Natural killer cell treated with Interleukin-12 subunit alpha and Interleukin-12 subunit beta and Interleukin-15 and Interleukin-18, amount 100 ng/mL, for 72 hours (primary cell): ENCODE data around the gene BMF. TPM values are rescaled to one million over a fixed set of nuclear protein-coding genes. Genes with fewer than 3 reads are reported as not detected.
A peak's percentile ranks its signal among the peaks of the same experiment; 100 is the strongest.

ENCODE experiments used
- ATAC-seq, 2 donors: fragments of 150-1000 bp; cut with Tn5 transposase in 1 of 2; sonication (Bioruptor Pico), chemical (Tn5 transposase) in 1 of 2; 2 replicates each; pipeline ENCODE4 v1.10.0; 2021
- DNase-seq: peaks from one replicate; pipeline ENCODE4 v3.0.0; 2022; ENCODE audit warnings: low spot score
- H3K27ac Mint-ChIP-seq, 2 donors: 1 replicate in 1 of 2; 2 replicates in 1 of 2; pipeline ENCODE4 v1.8.0; 2022; ENCODE audit warnings: mixed read lengths in 2 of 2, mild to moderate bottlenecking in 1 of 2, moderate library complexity in 1 of 2
- H3K27me3 Mint-ChIP-seq, 2 donors: 1 replicate in 1 of 2; 2 replicates in 1 of 2; pipeline ENCODE4 v1.8.0; 2022; ENCODE audit warnings: mixed read lengths in 2 of 2
- H3K36me3 Mint-ChIP-seq: one replicate; pipeline ENCODE4 v1.8.0; 2022; ENCODE audit warnings: mixed read lengths
- H3K4me1 Mint-ChIP-seq, 2 donors: 1 replicate in 1 of 2; 2 replicates in 1 of 2; pipeline ENCODE4 v1.8.0; 2022; ENCODE audit warnings: low read depth in 2 of 2, mixed read lengths in 2 of 2, mild to moderate bottlenecking in 1 of 2
- H3K4me3 Mint-ChIP-seq: one replicate; pipeline ENCODE4 v1.8.0; 2022; ENCODE audit warnings: mixed read lengths
- H3K9me3 Mint-ChIP-seq: 2 replicates; pipeline ENCODE4 v1.8.0; 2022; ENCODE audit warnings: mixed read lengths
- total RNA-seq, 2 donors: library from RNA; stranded (reverse); gene quantifications; one replicate each; pipeline ENCODE4 v1.2.3, GENCODE V29; 2022

Gene BMF
- total RNA-seq, 2 donors from 2014 or later: 1.8 to 4.6 TPM

DNA sequence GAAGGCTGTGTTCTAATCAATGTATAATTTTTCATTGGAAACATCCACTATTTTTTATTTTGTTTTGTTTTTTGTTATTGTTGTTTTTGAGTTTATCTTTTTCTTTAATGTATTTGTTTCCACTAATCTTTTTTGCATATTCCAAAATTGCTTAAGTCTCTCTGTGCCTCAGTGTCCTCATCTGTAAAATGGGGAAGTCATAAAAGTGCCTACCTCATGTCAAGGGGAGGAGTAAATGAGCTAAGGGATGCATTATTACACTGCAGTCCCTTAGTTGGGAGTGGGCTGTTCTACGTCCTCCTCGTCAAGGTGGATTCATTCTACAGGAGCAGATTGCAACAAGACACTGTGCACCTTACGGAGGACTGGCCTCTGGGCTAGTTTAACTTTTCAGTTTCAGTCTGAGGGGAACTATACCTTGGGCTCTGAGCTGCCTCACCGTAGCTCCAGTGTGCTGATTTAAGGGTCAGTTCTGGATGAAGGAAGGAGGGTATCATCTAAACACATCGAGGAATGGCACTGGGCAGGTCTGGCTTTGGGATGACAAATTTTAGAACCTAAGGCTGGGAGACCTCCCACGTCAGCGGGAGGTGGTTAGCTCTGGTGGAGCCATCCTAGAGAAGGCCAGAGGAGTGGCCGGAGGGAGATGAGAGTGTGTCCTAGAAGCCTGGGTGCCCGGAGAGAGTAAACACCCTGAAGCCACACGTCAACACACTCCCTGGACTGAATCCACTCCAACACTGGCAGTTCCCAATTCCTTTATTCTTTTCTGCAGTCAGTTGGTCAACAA, 64.6 kb downstream of the BMF start:
- DNase-seq (no peak), ATAC-seq (no peak)
- Mint-ChIP-seq H3K4me1 (peaks cover 52 to 53% of the 10 kb centered on the region in 2 donors), H3K4me3 (peak overlapping the region; percentile 49), H3K27ac (peak overlapping the region; percentile 30 to 84), H3K9me3 (no peaks in the 10 kb centered on the region), H3K27me3 (no peaks in the 10 kb centered on the region), H3K36me3 (no peaks in the 10 kb centered on the region)

GRCh38 chr15:40042791-40043320, 65.8 kb downstream of the BMF start:
- peaks cover 47 to 51% of the 10 kb centered on the region in 2 donors for H3K4me1 Mint-ChIP-seq
- H3K27ac Mint-ChIP-seq: no peak overlapping the region
- no peak for ATAC-seq
- H3K9me3 Mint-ChIP-seq: no peaks in the 10 kb centered on the region
- DNase-seq: no peak
- H3K4me3 Mint-ChIP-seq: no peak overlapping the region
- H3K36me3 Mint-ChIP-seq: peaks cover 5% of the 10 kb centered on the region
- no peaks in the 10 kb centered on the region for H3K27me3 Mint-ChIP-seq

- ATAC-seq: no peak
- H3K27me3 Mint-ChIP-seq: no peaks in the 10 kb centered on the region
- peaks cover 23% of the 10 kb centered on the region for H3K36me3 Mint-ChIP-seq
- peaks cover 48 to 52% of the 10 kb centered on the region in 2 donors for H3K4me1 Mint-ChIP-seq
- DNase-seq: no peak
- H3K27ac Mint-ChIP-seq: peak overlapping the region; percentile 94 to 96
- H3K9me3 Mint-ChIP-seq: no peaks in the 10 kb centered on the region
- peak overlapping the region; percentile 81 for H3K4me3 Mint-ChIP-seq
Observed at GRCh38 chr15:40040770-40041169, 67.9 kb downstream of the BMF start.

DNA sequence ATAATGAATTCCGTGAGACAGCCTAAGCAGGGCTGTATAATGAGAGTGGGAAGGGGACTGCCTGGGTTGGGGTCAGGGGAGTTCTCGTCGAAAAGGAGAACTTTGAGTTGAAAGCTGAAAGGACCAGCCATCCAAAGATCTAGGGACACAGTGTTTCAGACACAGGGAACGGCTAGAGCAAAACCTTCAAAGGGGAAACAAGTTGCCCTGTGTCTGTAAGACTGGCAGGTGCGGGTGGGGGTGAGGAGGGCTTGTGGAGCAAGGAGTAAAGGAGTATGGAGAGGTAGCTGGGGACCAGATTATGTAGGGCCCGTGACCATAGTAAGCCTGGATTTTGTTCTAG, 68.4 kb downstream of the BMF start:
- Mint-ChIP-seq H3K36me3 (peaks cover 23% of the 10 kb centered on the region), H3K9me3 (no peaks in the 10 kb centered on the region), H3K27me3 (no peaks in the 10 kb centered on the region), H3K4me1 (peaks cover 43 to 47% of the 10 kb centered on the region in 2 donors), H3K4me3 (peak overlapping the region; percentile 81), H3K27ac (peak overlapping the region; percentile 94 to 96)
- DNase-seq: no peak
- no peak for ATAC-seq

DNA sequence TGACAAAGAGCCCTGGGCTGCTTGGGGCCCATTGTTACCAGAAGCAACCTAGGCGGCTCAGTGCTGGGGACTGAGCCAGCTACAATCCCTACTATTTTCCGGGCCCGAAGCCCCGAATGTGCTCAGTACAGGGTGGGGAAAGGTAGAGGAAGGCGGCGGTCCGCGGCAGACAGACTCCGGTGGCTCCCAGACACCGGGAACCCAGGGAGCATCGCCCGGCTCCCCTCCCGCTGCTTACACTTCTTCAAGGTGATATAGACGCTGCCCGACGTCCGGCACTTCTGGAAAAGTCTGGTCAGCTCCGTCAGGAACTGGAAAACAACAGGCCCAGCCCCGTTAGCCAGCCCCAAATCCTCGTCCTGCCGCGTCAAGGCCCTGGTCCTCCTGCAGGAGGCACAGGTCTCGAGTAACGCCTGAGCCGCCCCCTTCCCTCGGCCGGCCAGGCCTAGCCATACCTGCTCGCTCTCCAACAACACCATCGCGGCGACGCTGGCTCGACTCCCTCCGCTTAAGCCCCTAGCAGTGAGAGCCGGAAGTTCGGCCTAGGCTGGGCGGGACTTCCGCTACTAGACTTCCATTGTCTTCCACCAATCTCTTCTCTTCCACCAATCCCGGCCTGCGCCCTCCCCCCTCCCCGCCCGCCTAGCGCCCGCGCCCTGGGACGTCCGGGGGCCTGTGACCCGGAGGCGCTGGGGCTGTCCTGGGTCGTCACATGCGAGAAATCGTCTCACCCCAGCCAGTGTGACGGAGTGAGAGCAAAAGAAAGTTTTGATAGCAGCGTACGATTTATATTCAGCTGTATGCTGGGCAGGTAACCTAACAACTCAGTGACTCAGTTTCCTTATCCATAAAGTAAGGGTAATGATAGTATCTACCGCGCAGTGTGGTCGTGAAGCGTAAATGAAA, 69.8 kb downstream of the BMF start, which contains the start of gene SRP14:
Gene SRP14 (minus strand): TSS at position 544 of the 906 bp plus-strand sequence. CDS start 65 bp downstream, at position 479.
- peak within 1 kb of the TSS; percentile 94 to 96 for H3K27ac Mint-ChIP-seq
- ATAC-seq (peak; percentile 98 to 99), DNase-seq (peak; percentile 93)
- H3K27me3 Mint-ChIP-seq: no peaks in the 10 kb centered on the region
- peaks cover 33% of the 10 kb centered on the region for H3K36me3 Mint-ChIP-seq
- no peaks in the 10 kb centered on the region for H3K9me3 Mint-ChIP-seq
- H3K4me3 Mint-ChIP-seq: peak within 1 kb of the TSS; percentile 98
- peaks cover 39 to 46% of the 10 kb centered on the region in 2 donors for H3K4me1 Mint-ChIP-seq

DNA sequence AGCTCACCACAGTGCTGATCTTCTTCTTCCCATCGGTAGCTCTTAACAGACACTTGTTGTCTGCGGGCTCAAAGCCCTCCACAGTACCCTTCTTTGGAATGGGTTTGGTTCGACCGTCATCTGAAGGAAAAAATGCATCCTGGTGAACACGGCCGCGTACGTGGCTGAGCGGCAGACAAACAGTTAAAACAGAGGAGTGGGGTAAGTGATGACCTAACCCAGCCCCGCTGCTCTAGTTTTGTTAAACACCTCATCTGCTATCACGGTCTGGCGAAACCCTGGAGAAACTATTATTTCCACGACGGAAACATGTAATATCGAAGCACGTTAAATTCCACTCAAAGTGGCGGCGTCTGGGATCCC, 70.4 kb downstream of the BMF start:
- Mint-ChIP-seq H3K4me1 (peaks cover 39 to 44% of the 10 kb centered on the region in 2 donors), H3K4me3 (peak overlapping the region; percentile 98), H3K36me3 (peaks cover 33% of the 10 kb centered on the region), H3K9me3 (no peaks in the 10 kb centered on the region), H3K27ac (peak overlapping the region; percentile 94 to 96), H3K27me3 (no peaks in the 10 kb centered on the region)
- ATAC-seq (no peak), DNase-seq (no peak)

Other genes starting within 250 kb of the BMF start
- gene GPR176, start 188.6 kb downstream of the BMF start, total RNA-seq: under 1 TPM; 0.07 to 0.14 TPM
- gene EIF2AK4, start 174.8 kb downstream of the BMF start, total RNA-seq: 10 to 100 TPM; 24.2 to 45.8 TPM
- gene SRP14, start 69.7 kb downstream of the BMF start, total RNA-seq: 100 to 1,000 TPM in 1 of 2 donors, 10 to 100 TPM in 1; 92.6 to 137 TPM
- gene BUB1B, start 52.2 kb upstream of the BMF start, total RNA-seq: 10 to 100 TPM; 19.4 to 70.8 TPM
- gene PAK6, start 130.2 kb upstream of the BMF start, total RNA-seq: 1 to 10 TPM; 1.9 to 2.9 TPM
- not detected for gene ANKRD63, start 174.2 kb upstream of the BMF start, total RNA-seq
- gene PLCB2, start 199.1 kb upstream of the BMF start, total RNA-seq: 100 to 1,000 TPM in 1 of 2 donors, 10 to 100 TPM in 1; 90.5 to 109 TPM
- gene INAFM2, start 214.8 kb upstream of the BMF start, total RNA-seq: 10 to 100 TPM; 16.7 to 17.5 TPM
- under 1 TPM; 0.29 to 0.47 TPM for gene CCDC9B, start 232.1 kb upstream of the BMF start, total RNA-seq
- gene PHGR1, start 242.2 kb upstream of the BMF start, total RNA-seq: not detected
- gene DISP2, start 249.3 kb upstream of the BMF start, total RNA-seq: under 1 TPM; 0.25 to 1.00 TPM